ENCODE results near the gene IGFN1. TPM values are rescaled to one million over a fixed set of nuclear protein-coding genes. Genes with fewer than 3 reads are reported as not detected.

IGFN1 gene
- total and polyA plus RNA-seq, 2 of the 8 experiments (the other 6 are each of a cell fraction or from before 2014, with no cell fraction given) = not detected

GRCh38 chr1:201276891-201277290 is 86.3 kb downstream of the IGFN1 start (continued):
- TF ChIP-seq, protein P1, sequence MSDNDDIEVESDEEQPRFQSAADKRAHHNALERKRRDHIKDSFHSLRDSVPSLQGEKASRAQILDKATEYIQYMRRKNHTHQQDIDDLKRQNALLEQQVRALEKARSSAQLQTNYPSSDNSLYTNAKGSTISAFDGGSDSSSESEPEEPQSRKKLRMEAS (IDR thresholded peaks at IDR 0.05) = no peak
- TF ChIP-seq TCF12 (IDR thresholded peaks at IDR 0.05; ENCODE audit: low read depth, low read length) (no peak), EZH2 (IDR thresholded peaks at IDR 0.05; ENCODE audit: low read depth, low read length, severe bottlenecking) (no peak), SIN3A (conservative IDR thresholded peaks at IDR 0.05 in 1 of 2, IDR thresholded peaks at IDR 0.05 in 1 of 2; ENCODE audit: low read depth in 1 of 2, low read length in 2 of 2) (no peak)

Measured in H1 (cell line).